Lung (tissue), 12 donors: ENCODE results near the gene ZNF775. TPM values are rescaled to one million over a fixed set of nuclear protein-coding genes. Genes with fewer than 3 reads are reported as not detected.

Source experiments
- ATAC-seq: fragments of 200-7000 bp; cut with Tn5 transposase; one replicate; pipeline ENCODE4 v1.9.1; 2020; ENCODE audit warnings: moderate number of reproducible peaks; ENCODE audit not compliant: insufficient read depth, low FRiP score
- DNase-seq, 3 donors: peaks; one replicate each; pipeline ENCODE4 v3.0.0-alpha.2; 2013 to 2017
- H3K27ac ChIP-seq, 2 donors: one replicate each; pipeline ENCODE4 v1.5.1; 2013; ENCODE audit warnings: mild to moderate bottlenecking in 2 of 2, moderate library complexity in 2 of 2, control low read depth in 1 of 2, inconsistent platforms in 1 of 2, low read depth in 1 of 2, low read length in 1 of 2
- H3K27me3 ChIP-seq, 3 donors: one replicate each; pipeline ENCODE4 v1.5.1; 2013; ENCODE audit warnings: low read length in 2 of 3; ENCODE audit not compliant: control insufficient read depth in 3 of 3, insufficient read depth in 3 of 3
- H3K36me3 ChIP-seq, 4 donors: one replicate each; pipeline ENCODE4 v1.5.1; 2013; ENCODE audit warnings: low read length in 4 of 4, mild to moderate bottlenecking in 1 of 4, moderate library complexity in 1 of 4; ENCODE audit not compliant: control insufficient read depth in 4 of 4, insufficient read depth in 4 of 4
- H3K4me1 ChIP-seq, 5 donors: one replicate each; pipeline ENCODE4 v1.5.1; 2013; ENCODE audit warnings: low read length in 5 of 5, mild to moderate bottlenecking in 2 of 5, moderate library complexity in 1 of 5; ENCODE audit not compliant: control insufficient read depth in 5 of 5, insufficient read depth in 5 of 5
- H3K4me3 ChIP-seq: one replicate; pipeline ENCODE4 v1.5.1; 2013; ENCODE audit warnings: mild to moderate bottlenecking, control low read depth, moderate library complexity
- H3K9ac ChIP-seq, 2 donors: one replicate each; pipeline ENCODE4 v1.5.1; 2013; ENCODE audit warnings: low read length in 2 of 2, control low read depth in 1 of 2; ENCODE audit not compliant: insufficient read depth in 1 of 2
- H3K9me3 ChIP-seq, 4 donors: one replicate each; pipeline ENCODE4 v1.5.1; 2013; ENCODE audit warnings: low read length in 3 of 4, mild to moderate bottlenecking in 1 of 4, moderate library complexity in 1 of 4; ENCODE audit not compliant: control insufficient read depth in 4 of 4, insufficient read depth in 3 of 4
- CTCF ChIP-seq: IDR thresholded peaks from 2 replicates; pipeline ENCODE4 v1.5.1; 2012; ENCODE audit warnings: mild to moderate bottlenecking; ENCODE audit errors: control extremely low read depth, extremely low read depth
- WGBS, 2 donors: extraction: QIAGEN DNeasy Blood & Tissue Kit; methylation state at CpG; one replicate each; pipeline ENCODE4 v1.1.7; 2013; 5-methylcytosine and 5-hydroxymethylcytosine counted together
- polyA plus RNA-seq, 2 donors: library from polyadenylated mRNA; stranded (reverse); fragments of 200-250 nt; gene quantifications; one replicate each; pipeline ENCODE4 v1.2.1, GENCODE V29; 2013
- total RNA-seq, 2 donors: library from RNA; depleted of rRNA in 1 of 2; stranded (reverse); fragments of >200 nt in 1 of 2; gene quantifications; one replicate each; pipeline ENCODE4 v1.2.1, GENCODE V29; 2014 to 2021
- donor health status: control.
- donor health status: control.
- donor health status: Bipolar disorder and iron deficiency.
- donor health status: healthy.
- donor health status: DM: yes; HTN: yes; CAD: no.

Gene ZNF775
- total and polyA plus RNA-seq, 4 donors, result 1.4 to 5.4 (median 3.8) TPM

- 90 to 92% methylated on average over 76 to 79 of the region's 79 CpGs for WGBS, 2 donors
- no peak for ATAC-seq
- H3K9me3 ChIP-seq, result no peaks in the 10 kb centered on the region
- no peak for TF ChIP-seq CTCF
- no peak overlapping the region for H3K9ac ChIP-seq
- peaks cover 0 to 40% (median 19%) of the 10 kb centered on the region in 4 donors for H3K36me3 ChIP-seq
- no peaks in the 10 kb centered on the region for H3K27me3 ChIP-seq
- peak overlapping the region in 1 of 2 donors; percentile 37 for H3K27ac ChIP-seq
- H3K4me3 ChIP-seq, result no peak overlapping the region
- H3K4me1 ChIP-seq, result peaks cover 0 to 30% (median 7%) of the 10 kb centered on the region in 5 donors
- no peak for DNase-seq
Measured at GRCh38 chr7:150372271-150373048, 6.7 kb upstream of the ZNF775 start.

GRCh38 chr7:150373049-150373801 lies 5.9 kb upstream of the ZNF775 start:
- WGBS, 2 donors, result 77 to 78% methylated on average over 21 of the region's 21 CpGs

GRCh38 chr7:150374026-150374425 lies 5.1 kb upstream of the ZNF775 start:
- 90% methylated on average over 4 of the region's 4 CpGs for WGBS, 2 donors

More at GRCh38 chr7:150373049-150373801, 5.9 kb upstream of the ZNF775 start:
- DNase-seq, result peak; percentile 56 to 77 (median 63)
- peaks cover 0 to 31% (median 10%) of the 10 kb centered on the region in 5 donors for H3K4me1 ChIP-seq
- H3K36me3 ChIP-seq, result peaks cover 0 to 40% (median 19%) of the 10 kb centered on the region in 4 donors
- H3K4me3 ChIP-seq, result no peak overlapping the region
- peak overlapping the region in 1 of 2 donors; percentile 37 for H3K27ac ChIP-seq
- H3K27me3 ChIP-seq, result no peaks in the 10 kb centered on the region
- peak overlapping the region in 1 of 2 donors; percentile 9 for H3K9ac ChIP-seq
- TF ChIP-seq CTCF, result no peak
- no peak for ATAC-seq
- H3K9me3 ChIP-seq, result no peaks in the 10 kb centered on the region

More at GRCh38 chr7:150374026-150374425, 5.1 kb upstream of the ZNF775 start:
- Histone ChIP-seq H3K9me3 (no peaks in the 10 kb centered on the region), H3K36me3 (peaks cover 0 to 40% (median 19%) of the 10 kb centered on the region in 4 donors), H3K4me3 (no peak overlapping the region), H3K9ac (no peak overlapping the region), H3K4me1 (peaks cover 0 to 35% (median 11%) of the 10 kb centered on the region in 5 donors), H3K27ac (no peak overlapping the region), H3K27me3 (no peaks in the 10 kb centered on the region)
- ATAC-seq, result no peak
- DNase-seq, result no peak
- no peak for TF ChIP-seq CTCF
